ENCODE measurements around the gene MALRD1. TPM values are rescaled to one million over a fixed set of nuclear protein-coding genes. Genes with fewer than 3 reads are reported as not detected.
"Not testable (repeated sequence)": the region's sequence is repeated elsewhere in the genome, so short reads cannot be mapped to it uniquely, and the experiment has no call there.

The MALRD1 gene
- total RNA-seq, 2 experiments from 2014 or later: not detected

DNA sequence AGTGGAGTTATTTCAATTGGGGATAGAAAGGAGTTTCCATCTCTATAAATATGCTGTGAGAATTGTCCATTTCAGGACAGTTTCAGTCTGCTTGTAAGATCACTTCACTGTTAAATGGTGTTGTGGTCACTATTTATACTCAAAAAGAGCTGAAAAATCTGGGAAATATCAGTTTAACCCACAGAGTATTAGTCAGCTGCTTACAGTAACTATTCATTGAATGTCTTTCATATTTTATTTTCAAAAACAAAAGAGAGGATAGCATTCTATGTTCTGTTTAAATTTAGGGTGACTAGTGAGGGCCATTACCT lies 682.3 kb downstream of the MALRD1 start:
- H3K4me1 Mint-ChIP-seq: no peaks in the 10 kb centered on the region
- no peaks in the 10 kb centered on the region for H3K36me3 Mint-ChIP-seq (ENCODE audit: low read depth)
- peaks cover 13% of the 10 kb centered on the region for H3K9me3 Mint-ChIP-seq
- no peaks in the 10 kb centered on the region for H3K27me3 Mint-ChIP-seq
- ChIA-PET CTCF (no interaction called here), POLR2A (no interaction called here)
- DNase-seq: no peak
- H3K4me3 Mint-ChIP-seq: no peak overlapping the region
- H3K27ac Mint-ChIP-seq: no peak overlapping the region

DNA sequence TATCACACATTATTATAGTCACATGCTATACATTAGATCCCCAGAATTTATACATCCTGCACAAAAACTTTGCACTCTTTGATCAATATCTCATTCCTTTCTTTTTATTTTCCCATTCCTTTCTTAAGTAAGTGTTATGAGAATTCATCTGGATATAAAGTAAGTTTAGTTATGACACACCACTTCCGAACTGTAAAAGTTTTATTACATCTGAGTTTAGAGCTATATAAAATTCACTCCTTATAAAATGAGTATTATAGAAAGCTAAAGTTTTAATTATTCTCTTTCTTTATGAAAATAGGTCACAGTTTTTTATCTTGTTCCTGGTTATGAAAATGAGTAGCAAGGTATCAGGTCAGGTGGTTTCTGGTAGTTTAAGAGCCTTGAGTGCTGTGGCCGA lies 683.0 kb downstream of the MALRD1 start:
- no peak for DNase-seq
- ChIA-PET CTCF (no interaction called here), POLR2A (no interaction called here)
- Mint-ChIP-seq H3K27me3 (no peaks in the 10 kb centered on the region), H3K4me1 (no peaks in the 10 kb centered on the region), H3K27ac (no peak overlapping the region), H3K36me3 (ENCODE audit: low read depth) (no peaks in the 10 kb centered on the region), H3K4me3 (no peak overlapping the region), H3K9me3 (peaks cover 13% of the 10 kb centered on the region)

GRCh38 chr10:19738440-19738839 lies 689.8 kb downstream of the MALRD1 start:
- Mint-ChIP-seq H3K27me3 (no peaks in the 10 kb centered on the region), H3K4me1 (no peaks in the 10 kb centered on the region), H3K4me3 (no peak overlapping the region), H3K27ac (no peak overlapping the region), H3K36me3 (ENCODE audit: low read depth) (no peaks in the 10 kb centered on the region), H3K9me3 (peaks cover 15% of the 10 kb centered on the region)
- POLR2A ChIA-PET: no interaction called here
- DNase-seq: no peak
- CTCF ChIA-PET: no interaction called here

DNA sequence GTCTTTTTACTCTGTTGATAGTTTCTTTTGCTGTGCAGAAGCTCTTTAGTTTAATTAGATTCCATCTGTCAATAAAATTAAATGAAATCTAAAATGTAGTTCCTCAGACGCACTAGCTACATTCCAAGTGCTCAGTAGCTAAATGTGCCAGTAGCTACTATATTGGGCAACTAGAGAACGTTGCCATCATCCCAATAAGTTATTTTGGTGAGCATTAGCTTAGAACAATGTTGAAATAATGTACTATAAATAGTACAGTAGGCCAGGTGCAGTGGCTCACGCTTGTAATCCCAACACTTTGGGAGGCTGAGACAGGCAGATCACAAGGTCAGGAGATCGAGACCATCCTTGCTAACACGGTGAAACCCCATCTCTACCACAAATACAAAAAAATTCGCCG lies 690.6 kb downstream of the MALRD1 start:
- H3K36me3 Mint-ChIP-seq (ENCODE audit: low read depth); POLR2A ChIA-PET; H3K27ac Mint-ChIP-seq; H3K4me3 Mint-ChIP-seq; H3K27me3 Mint-ChIP-seq; H3K4me1 Mint-ChIP-seq; CTCF ChIA-PET; DNase-seq: not testable (repeated sequence)
- H3K9me3 Mint-ChIP-seq: peaks cover 15% of the 10 kb centered on the region

DNA sequence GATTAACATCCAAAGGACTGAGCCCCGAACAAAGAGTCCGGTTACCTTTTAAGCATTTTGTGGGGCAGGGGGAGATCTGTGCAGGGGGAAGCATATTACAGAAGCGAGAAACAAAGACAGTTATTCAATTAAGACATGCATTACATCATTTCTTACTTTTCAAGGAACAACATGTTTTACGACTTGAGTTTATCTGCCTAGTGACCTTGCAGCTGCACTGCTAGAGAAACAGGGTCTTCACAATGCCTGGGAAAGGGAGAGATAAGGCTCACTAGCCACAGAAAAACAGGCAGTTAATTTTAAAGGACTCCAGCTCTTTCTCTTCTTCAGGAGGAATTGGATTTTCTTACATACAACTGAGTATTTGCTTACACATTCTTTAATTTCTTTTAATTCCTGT lies 693.5 kb downstream of the MALRD1 start:
- H3K9me3 Mint-ChIP-seq; H3K27ac Mint-ChIP-seq; DNase-seq; H3K4me3 Mint-ChIP-seq; POLR2A ChIA-PET; H3K27me3 Mint-ChIP-seq; CTCF ChIA-PET; H3K36me3 Mint-ChIP-seq (ENCODE audit: low read depth); H3K4me1 Mint-ChIP-seq: not testable (repeated sequence)

DNA sequence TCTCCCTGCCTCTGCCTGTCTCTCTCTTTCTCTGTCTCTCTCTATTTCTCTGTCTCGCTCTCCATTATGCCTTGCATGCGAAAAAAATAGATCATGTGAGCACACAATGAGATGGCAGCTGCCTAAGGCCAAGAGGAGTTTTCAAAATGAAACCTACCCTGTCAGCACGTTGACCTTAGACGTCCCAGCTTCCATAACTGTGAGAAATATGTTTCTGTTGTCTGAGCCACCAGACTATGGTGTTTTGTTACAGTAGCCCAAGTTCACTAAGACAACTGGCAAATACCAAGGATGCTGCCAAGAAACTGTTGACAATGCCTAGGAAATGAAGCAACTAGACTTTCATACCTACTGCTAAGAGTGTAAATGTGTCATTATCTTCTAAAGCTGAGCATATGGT lies 697.1 kb downstream of the MALRD1 start:
- POLR2A ChIA-PET: no interaction called here
- CTCF ChIA-PET: interaction anchor here (0.9 kb wide), 1 partner anchor 44 kb away, joined by 6 read pairs; no protein-coding TSS in a partner anchor
- Mint-ChIP-seq H3K4me3 (no peak overlapping the region), H3K4me1 (no peaks in the 10 kb centered on the region), H3K9me3 (peaks cover 2% of the 10 kb centered on the region), H3K27me3 (no peaks in the 10 kb centered on the region), H3K36me3 (ENCODE audit: low read depth) (no peaks in the 10 kb centered on the region), H3K27ac (no peak overlapping the region)
- no peak for DNase-seq

GRCh38 chr10:19749185-19749729 lies 700.7 kb downstream of the MALRD1 start:
- Mint-ChIP-seq H3K4me3 (no peak overlapping the region), H3K27me3 (no peaks in the 10 kb centered on the region), H3K36me3 (ENCODE audit: low read depth) (no peaks in the 10 kb centered on the region), H3K9me3 (peaks cover 2% of the 10 kb centered on the region), H3K4me1 (no peaks in the 10 kb centered on the region), H3K27ac (no peak overlapping the region)
- CTCF ChIA-PET: no interaction called here
- DNase-seq: no peak
- POLR2A ChIA-PET: no interaction called here

DNA sequence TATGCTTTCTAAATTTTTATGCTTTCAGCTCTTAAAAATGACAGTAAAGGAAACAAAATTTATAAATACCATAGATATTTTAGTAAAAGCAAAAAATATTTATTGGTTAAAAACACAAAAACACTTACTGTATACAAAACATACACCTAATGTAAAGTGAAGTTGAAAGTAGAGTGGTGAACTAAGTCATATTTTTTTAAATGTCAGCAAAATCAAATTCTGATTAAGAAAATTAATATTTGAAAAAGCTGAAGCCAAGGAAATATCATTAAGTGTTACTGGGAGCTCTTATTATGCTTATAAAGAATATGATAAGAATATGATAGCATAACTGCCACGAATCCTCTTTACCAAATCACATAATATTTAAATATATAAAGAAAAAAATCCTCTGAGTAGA lies 702.4 kb downstream of the MALRD1 start:
- H3K9me3 Mint-ChIP-seq: peaks cover 5% of the 10 kb centered on the region
- no peak overlapping the region for H3K4me3 Mint-ChIP-seq
- no peaks in the 10 kb centered on the region for H3K27me3 Mint-ChIP-seq
- POLR2A ChIA-PET: no interaction called here
- H3K4me1 Mint-ChIP-seq: no peaks in the 10 kb centered on the region
- H3K27ac Mint-ChIP-seq: no peak overlapping the region
- no peaks in the 10 kb centered on the region for H3K36me3 Mint-ChIP-seq (ENCODE audit: low read depth)
- CTCF ChIA-PET: no interaction called here
- no peak for DNase-seq

- DNase-seq: no peak
- H3K27me3 Mint-ChIP-seq: no peaks in the 10 kb centered on the region
- peaks cover 5% of the 10 kb centered on the region for H3K9me3 Mint-ChIP-seq
- no peak overlapping the region for H3K4me3 Mint-ChIP-seq
- ChIA-PET CTCF (no interaction called here), POLR2A (no interaction called here)
- no peaks in the 10 kb centered on the region for H3K36me3 Mint-ChIP-seq (ENCODE audit: low read depth)
- H3K4me1 Mint-ChIP-seq: no peaks in the 10 kb centered on the region
- H3K27ac Mint-ChIP-seq: no peak overlapping the region
These were observed 708.3 kb downstream of the MALRD1 start for GRCh38 chr10:19756919-19757318.

DNA sequence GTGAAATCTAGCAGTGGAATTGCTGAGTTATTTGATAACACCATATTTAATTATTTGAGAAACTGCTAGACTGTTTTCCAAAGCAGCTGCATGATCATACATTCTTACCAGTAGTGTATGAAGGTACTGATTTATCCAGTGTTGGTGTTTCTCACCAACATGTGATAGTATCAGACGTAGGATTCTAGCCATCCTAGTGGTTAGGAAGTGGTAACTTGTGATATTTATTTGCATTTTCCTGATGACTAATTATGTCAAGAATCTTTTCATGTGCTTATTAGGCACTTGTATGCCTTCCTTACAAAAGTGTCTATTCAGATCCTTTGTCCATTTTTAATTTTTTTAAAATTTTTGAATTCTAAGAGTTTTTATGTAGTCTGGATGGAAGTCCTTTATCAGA lies 713.4 kb downstream of the MALRD1 start:
- Mint-ChIP-seq H3K4me3 (no peak overlapping the region), H3K4me1 (no peaks in the 10 kb centered on the region), H3K27ac (no peak overlapping the region), H3K9me3 (peaks cover 3% of the 10 kb centered on the region), H3K27me3 (no peaks in the 10 kb centered on the region), H3K36me3 (ENCODE audit: low read depth) (no peaks in the 10 kb centered on the region)
- DNase-seq: no peak
- CTCF ChIA-PET: no interaction called here
- POLR2A ChIA-PET: no interaction called here

- H3K27me3 Mint-ChIP-seq: no peaks in the 10 kb centered on the region
- H3K9me3 Mint-ChIP-seq: peaks cover 8% of the 10 kb centered on the region
- ChIA-PET POLR2A (no interaction called here), CTCF (no interaction called here)
- no peak for DNase-seq
- H3K27ac Mint-ChIP-seq: no peak overlapping the region
- no peak overlapping the region for H3K4me3 Mint-ChIP-seq
- H3K36me3 Mint-ChIP-seq (ENCODE audit: low read depth): no peaks in the 10 kb centered on the region
- no peaks in the 10 kb centered on the region for H3K4me1 Mint-ChIP-seq
These were observed 715.5 kb downstream of the MALRD1 start for GRCh38 chr10:19764111-19764510.

- DNase-seq: no peak
- peaks cover 9% of the 10 kb centered on the region for H3K9me3 Mint-ChIP-seq
These were observed 719.3 kb downstream of the MALRD1 start for GRCh38 chr10:19767876-19768275.

GRCh38 chr10:19769826-19770225 lies 721.2 kb downstream of the MALRD1 start:
- POLR2A ChIA-PET; H3K4me3 Mint-ChIP-seq; DNase-seq; H3K4me1 Mint-ChIP-seq; H3K36me3 Mint-ChIP-seq (ENCODE audit: low read depth); H3K9me3 Mint-ChIP-seq; CTCF ChIA-PET; H3K27ac Mint-ChIP-seq; H3K27me3 Mint-ChIP-seq: not testable (repeated sequence)

More at GRCh38 chr10:19767876-19768275, 719.3 kb downstream of the MALRD1 start:
- Mint-ChIP-seq H3K36me3 (ENCODE audit: low read depth) (no peaks in the 10 kb centered on the region), H3K27ac (no peak overlapping the region), H3K4me1 (no peaks in the 10 kb centered on the region), H3K4me3 (no peak overlapping the region), H3K27me3 (no peaks in the 10 kb centered on the region)
- ChIA-PET POLR2A (no interaction called here), CTCF (no interaction called here)

GRCh38 chr10:19772972-19773371 lies 724.4 kb downstream of the MALRD1 start:
- Mint-ChIP-seq H3K9me3 (peaks cover 7% of the 10 kb centered on the region), H3K4me3 (no peak overlapping the region), H3K27me3 (no peaks in the 10 kb centered on the region), H3K36me3 (ENCODE audit: low read depth) (no peaks in the 10 kb centered on the region), H3K4me1 (no peaks in the 10 kb centered on the region), H3K27ac (no peak overlapping the region)
- POLR2A ChIA-PET: no interaction called here
- CTCF ChIA-PET: no interaction called here
- DNase-seq: no peak

DNA sequence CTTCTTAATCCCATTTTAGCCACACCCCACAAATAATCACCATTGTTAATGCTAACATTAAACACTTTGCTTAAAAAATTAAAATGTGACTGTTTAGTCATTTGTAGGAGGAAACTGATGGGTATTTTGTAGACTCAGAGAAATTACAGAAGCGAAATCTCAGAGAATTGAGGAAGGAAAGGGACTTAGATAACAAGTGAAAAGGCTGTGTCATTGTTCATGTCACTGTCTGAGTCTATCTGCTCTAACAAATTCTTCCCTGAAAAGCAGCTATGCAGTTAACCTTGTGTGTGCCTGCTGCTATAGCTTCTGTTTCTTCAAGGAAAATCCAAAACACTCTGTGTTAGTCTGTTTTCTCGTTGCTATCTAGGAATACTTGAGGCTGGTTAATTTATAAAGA lies 726.7 kb downstream of the MALRD1 start:
- DNase-seq: no peak
- no peak overlapping the region for H3K27ac Mint-ChIP-seq
- H3K9me3 Mint-ChIP-seq: peaks cover 5% of the 10 kb centered on the region
- H3K27me3 Mint-ChIP-seq: no peaks in the 10 kb centered on the region
- H3K36me3 Mint-ChIP-seq (ENCODE audit: low read depth): no peaks in the 10 kb centered on the region
- no peaks in the 10 kb centered on the region for H3K4me1 Mint-ChIP-seq
- CTCF ChIA-PET: no interaction called here
- H3K4me3 Mint-ChIP-seq: no peak overlapping the region
- POLR2A ChIA-PET: no interaction called here
